HG02610 (cell line): Measurements from ENCODE around the gene DCST2.

Experiments
- ATAC-seq: cut with Tn5 transposase; IDR thresholded peaks from one replicate; pipeline ENCODE4 v1.9.1; 2021; ENCODE audit warnings: mild to moderate bottlenecking, moderate library complexity; ENCODE audit not compliant: unreplicated experiment

Gene DCST2

DNA sequence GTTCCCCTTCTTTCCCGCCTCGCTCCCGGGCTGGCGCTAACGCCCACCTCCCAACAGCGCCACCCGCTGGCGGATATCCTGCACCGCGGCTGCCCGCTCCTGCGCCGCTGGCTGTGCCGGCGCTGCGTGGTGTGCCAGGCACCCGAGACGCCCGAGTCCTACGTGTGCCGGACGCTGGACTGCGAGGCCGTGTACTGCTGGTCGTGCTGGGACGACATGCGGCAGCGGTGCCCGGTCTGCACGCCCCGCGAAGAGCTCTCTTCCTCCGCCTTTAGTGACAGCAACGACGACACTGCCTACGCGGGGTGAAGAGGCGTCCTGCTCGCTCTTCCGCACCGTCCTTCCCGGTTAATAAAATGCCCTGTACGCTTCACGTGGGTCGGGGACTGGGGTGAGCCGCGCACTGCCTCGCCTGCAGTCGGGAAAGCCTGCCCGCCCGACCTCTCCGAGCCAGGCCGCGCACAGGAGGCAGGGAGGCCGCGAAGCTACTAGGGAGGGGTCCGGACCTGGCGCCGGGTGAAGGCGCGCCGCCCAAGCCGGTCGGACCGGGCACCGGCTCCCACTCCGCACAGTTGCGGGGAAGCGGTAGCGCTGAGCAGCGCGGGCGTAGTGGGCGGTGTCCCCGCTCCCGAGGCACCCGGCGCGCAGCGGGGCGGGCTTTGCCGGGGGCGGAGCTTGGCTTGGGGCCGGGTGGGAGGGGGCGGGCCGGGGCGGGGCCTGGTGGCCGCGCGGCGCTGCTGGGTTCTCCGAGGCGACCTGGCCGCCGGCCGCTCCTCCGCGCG is 17.2 kb upstream of the DCST2 start, which contains the start of gene ADAM15:
Gene ADAM15 (plus strand): TSS at position 757 of the 782 bp plus-strand sequence. CDS start 71 bp downstream, outside the sequence.
- ATAC-seq: peak; percentile 69

DNA sequence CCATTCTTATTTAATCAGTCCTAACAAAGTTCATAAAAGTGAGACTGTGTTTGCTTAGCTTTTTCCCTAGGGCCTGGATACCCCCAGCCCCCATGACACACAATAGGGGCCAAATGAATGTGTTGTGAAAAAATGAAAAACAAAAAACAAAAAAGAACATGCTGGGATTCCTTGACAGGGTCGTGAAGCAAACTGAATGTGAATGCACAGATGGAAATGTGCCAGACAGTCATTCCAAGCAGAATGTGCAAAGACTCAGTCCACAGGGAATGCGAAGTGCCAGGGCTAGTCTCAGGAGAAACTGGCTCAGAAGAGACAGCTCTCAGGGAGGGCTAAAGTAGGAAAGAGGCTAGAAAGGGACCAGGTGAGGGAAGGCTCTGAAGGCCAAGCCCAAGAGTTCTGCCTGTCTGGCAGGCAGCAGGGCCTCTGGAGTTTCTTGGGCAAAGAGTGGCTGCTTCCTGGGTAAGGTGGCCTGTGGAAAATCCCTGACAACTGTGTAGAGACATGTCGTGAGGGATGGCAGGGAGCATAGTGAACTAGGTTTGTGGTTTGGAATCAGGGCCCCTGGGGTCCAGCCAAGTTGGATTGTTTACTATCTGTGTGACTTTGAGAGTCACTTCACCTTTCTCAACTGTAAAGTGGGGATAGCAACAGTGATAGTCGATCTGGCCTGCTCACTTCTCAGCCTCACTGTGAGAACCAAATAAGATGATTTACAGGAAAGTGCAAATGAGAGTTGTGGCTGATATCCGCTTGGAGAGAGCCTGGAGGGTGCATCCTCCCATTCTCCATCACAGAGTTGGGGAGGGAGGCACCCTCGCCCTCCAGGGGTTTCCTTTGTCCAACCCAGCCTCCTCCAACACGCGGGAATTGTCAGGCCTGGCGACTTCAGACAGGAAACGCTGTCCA is 16.3 kb upstream of the DCST2 start:
- no peak for ATAC-seq

DNA sequence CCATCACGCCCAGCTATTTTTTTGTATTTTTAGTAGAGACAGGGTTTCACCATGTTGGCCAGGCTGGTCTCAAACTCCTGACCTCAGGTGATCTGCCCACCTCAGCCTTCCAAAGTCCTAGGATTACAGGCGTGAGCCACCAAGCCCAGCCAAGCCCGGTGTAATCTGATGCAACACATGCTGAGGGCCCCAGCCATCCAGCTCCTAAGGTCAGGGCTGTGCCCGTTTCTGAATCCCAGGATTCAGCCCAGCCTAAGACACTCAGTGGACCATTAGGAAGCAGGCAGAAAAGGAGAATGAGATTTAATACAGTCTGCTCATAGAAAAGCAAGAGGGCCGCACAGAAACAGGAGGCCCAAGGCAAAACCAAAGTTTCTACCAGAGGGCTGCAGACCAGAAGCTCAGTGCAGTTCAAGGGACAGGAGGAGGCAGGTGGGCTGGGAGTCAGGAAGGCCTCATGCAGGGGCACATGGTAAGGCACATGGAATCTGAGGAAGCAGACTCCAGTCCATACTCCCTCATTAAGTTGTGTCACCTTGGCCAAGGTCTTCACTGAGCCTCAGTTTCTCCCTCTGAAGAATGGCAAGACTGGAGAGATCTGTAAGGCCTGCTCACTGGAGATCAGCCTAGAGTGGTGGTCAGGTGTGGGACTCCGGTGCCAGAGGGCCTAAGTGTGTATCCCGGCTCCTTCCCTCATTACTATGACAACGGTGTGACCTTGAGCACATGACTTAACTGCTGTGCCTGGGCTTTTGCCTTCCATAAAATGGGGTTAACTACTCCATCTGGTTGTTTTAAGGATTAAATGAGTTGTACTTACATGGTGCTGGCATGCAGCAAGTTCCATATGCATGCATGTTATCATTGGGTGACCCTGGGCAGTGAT is 15.1 kb upstream of the DCST2 start:
- ATAC-seq: no peak

DNA sequence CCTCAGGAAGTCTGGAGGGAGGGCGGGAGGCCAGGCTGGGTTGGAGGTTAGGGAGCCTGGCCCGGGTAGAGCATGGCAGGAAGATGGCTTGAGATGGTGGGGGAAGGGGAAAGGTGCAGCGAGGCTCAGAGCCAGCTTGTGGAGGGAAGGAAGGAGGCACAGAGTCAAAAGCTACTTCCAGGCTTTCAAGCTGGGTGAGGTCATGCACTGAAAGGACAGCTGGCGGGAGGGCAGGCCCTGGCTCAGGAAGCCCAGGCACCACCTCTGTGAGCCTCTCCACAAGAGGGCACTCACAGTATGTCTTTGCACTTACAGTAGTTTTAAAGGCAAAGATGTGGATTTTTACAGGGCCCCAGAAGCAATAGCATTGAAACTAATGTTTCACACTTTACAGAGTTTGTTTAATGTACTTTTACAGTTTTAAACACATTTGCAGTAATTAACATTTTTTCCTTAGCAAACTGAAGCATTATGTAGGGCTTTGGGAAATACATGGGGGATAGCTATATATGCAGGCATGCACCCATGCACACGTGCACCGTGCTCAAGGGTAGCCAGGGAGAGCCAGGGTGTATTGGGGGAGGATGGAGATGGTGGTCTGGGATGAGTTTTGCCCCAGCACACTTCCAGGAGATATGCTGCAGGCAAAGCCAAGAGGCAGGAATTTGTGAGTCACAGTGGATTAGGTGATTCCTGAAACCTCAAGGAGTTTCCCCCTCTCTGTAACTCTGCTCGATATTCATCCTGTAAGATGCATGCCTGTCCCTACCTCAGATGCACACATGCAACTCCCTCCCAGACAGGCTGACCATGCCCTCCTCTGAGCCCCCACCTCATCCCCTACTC is 11.5 kb upstream of the DCST2 start:
- no peak for ATAC-seq

GRCh38 chr1:155044365-155044764 is 10.8 kb upstream of the DCST2 start:
- ATAC-seq: no peak

- ATAC-seq: no peak
Observed at GRCh38 chr1:155043793-155044192, 10.2 kb upstream of the DCST2 start.

DNA sequence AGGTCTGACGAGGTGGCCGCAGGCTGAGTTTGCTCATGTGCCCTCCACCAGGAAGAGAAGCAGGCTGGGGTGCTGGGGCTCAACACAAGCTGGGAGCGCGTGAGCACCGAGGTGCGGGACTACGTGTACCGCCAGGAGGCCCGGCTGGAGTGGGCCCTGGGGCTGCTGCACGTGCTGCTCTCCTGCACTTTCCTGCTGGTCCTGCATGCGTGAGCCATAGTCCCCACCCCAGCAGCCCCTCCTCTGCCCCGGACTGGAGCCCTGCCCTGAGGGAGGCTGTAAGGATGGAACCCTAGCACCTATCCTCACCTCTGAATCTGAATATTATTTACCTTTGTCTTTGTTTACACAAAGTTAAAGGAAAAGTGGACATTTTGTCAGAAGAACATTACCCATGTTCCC is 9.7 kb upstream of the DCST2 start:
- no peak for ATAC-seq

DNA sequence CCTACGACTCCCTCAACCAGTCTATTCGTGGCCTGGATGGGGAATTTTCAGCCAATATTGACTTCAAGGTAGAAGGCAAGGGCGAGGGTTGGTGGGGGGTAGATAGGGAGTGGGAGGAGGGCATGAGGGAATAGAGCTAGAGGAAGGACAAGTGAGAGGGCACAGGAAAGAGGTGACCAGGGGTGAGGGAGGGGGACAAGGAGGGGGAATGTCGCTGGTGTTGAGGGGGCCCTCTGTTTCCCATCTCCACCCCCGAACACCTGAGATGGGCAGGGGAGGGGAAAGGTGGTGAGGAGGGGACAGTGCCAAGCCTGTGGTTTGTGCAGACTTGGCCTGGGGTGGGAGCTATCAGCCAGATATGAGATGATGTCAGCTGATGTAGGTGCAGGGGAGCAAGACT is 9.2 kb upstream of the DCST2 start:
- ATAC-seq: no peak

DNA sequence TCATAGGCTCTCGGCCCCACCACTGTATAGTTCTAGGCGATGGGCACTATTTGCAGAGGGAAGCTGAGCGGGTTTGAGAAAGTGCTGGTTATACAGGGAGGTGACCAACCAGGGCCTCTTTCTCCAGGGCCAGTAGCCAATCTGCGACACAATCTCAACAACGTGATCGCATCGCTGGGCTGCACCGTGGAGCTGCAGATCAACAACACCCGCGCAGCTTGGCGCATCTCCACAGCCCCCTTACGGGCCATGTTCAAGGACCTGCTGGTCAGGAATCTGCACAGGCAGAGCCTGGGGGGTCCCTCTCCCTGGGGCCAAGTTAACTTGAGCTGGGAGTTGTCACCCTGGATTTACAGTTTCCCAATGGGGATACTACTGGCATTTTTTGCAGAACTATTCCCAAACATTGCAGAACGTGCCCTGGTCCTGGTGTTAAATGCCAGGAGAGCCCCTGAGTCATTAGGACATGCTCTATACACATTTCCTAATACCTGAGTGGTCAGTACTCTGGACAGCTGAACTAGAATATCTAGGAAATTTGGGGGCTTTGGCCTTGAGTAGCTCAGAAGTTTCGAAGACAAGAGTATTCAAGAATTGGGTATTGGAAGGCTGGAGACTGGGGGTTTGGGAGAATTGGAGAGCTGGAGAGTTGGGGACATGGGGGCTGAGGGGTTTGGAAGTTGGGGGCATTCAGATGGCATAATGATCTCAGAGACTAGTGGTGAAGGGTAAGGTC is 6.9 kb upstream of the DCST2 start:
- no peak for ATAC-seq

DNA sequence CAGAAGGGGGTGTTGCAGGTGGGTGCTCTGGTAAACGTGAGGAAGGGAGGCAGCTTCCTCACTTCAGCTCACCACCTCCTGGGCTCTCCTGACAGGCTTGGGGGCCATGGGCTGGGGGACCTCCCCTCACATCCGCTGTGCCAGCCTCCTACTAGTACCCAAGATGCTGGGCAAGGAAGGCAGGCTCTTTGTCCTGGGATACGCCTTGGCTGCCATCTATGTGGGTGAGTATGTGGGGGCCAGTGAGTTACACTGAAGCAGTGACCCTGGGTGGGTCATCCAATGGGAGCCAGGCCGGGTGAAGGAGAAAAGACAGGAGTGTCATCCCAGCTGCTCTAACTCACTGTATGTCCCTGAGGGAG is 5.7 kb upstream of the DCST2 start:
- no peak for ATAC-seq

GRCh38 chr1:155038602-155039307 is 5.2 kb upstream of the DCST2 start:
- no peak for ATAC-seq

DNA sequence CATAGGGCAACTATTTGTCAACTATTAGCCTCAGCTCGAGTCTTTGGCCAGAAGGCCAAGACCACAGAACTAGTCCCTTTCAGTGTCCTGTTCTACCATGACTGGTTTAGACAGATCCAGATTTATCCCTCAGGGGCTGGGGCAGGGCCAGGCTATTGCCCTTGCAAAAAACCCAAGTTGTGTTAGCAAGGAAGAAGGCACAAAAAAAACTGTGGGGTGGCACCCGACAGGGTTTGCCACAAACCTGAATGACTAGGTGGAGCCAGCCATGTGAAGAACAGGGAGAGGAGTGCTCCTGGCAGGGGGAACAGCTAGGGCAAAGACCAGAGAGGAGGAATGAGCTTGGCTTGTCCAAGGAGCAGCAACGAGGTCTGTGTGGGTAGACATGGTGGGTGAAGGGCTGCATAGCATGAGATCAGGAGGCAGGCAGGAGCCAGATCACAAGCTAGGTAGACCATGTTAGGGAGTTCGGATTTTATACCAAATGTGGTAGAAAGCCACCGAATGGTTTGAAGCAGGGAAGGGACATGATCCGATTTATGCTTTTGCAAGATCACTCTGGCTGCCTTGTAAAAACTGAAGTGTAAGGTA is 4.4 kb upstream of the DCST2 start:
- no peak for ATAC-seq

DNA sequence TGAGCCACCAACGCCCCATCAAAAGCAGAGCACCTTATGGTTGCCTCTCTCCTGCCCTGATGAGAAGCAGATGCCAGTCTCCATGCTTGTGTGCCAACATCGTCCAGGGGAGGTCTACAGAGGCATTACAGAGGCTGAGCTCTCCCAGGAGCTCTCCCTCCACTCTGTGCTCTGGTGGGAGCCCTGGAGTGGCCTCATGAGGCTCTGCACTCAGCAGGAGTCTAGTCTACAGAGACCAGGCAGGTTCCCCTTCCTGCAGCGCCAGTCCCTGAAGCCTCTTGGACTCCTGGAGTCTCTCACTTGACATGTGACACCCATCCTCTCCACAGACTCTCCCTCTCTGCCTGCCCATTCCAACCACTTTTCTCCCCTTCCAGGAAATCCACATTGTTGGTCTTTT is 3.5 kb upstream of the DCST2 start:
- no peak for ATAC-seq

DNA sequence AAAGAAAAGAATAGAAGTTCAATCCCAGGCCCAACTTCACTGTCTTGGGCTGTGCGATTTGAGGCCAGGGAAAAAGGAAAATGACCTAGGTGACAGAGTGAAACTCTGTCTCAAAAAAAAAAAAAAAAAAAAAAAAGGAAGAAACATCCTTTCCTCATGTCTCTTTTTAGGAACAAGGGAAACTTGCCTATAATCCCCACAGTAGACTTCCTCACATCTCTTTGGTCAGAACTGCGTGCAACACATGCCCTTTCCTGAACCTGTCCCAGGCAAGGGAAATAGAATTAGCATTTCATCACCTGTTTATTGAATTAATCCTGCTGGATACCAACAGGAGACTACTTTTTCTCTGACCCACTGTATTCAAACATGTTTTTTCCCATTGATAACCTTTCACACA is 2.4 kb upstream of the DCST2 start:
- no peak for ATAC-seq

DNA sequence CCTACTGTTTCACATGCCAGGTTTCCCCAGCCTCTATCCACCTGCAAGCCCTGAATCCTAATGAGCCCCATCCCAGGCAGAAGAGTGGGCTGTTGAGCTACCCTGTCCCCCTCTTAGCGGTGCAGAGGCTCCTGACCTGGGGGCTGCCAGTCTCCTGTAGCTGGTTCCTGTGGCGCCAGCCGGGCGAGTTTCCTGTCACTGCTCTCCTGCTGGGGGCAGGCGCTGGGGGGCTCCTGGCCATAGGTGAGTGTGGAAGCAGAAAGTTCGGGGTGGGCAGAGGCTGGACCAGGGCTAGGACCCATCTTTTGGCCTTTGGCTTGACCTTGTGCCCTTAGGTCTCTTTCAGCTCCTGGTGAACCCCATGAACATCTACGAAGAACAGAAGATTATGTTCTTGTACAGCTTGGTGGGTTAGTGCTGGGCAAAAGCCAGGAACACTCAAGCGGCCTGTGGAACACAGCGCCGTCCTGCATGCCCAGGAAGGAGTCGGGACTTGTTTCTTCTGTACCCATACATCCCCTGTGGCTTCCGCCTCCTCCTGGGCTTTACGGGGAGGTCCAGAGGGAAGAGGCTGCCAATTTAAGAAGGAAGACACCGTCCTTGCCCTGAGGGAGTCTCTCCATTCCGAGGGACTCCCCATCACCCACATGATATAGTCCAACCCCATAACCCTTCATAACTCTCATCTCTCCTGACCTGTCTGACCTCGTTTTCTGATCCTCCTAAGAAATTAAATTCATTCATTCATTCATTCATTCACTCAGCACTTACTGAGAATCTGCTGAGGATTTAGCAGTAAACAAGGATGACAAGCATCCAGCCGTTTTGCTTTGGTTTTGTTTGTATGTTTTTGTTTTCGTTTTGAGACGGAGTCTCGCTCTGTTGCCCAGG is 982 bp upstream of the DCST2 start:
- no peak for ATAC-seq

GRCh38 chr1:155032886-155033285 is 695 bp downstream of the DCST2 start:
- ATAC-seq: no peak

DNA sequence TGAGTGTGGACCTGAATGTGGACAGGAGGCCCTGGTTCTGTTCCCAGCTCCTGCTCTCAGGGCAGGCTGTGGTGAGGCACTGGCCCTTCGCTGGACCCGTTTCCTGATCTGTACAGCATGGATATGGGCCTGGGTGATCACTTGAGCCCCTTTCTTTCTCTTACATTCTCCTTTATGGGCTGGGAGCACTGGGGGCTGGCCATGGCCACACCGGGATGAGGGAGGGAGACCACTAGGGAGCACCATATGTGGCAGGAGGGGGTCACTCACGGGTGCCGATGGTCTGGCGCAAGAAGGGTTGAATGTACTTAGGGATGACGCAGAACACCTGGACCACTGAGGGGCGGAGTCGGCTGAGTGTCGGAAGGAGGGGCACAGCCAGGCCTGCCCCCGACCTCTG is 2.7 kb downstream of the DCST2 start:
- ATAC-seq: no peak
